Measurements from ENCODE around the gene UBAP1L.

UBAP1L gene

GRCh38 chr15:65057549-65057940, 57.5 kb downstream of the UBAP1L start:
- no peak for TF ChIP-seq CTCF (IDR thresholded peaks at IDR 0.05; ENCODE audit: low read depth, low read length, missing control alignments)
- no peak overlapping the region for H3K4me3 ChIP-seq (ENCODE audit: low read depth, low read length)
- H3K36me3 ChIP-seq (replicated peaks) = no peaks in the 10 kb centered on the region
- in situ Hi-C loops (cut with HindIII; ENCODE audit: low pct_ligation_motif_present, low sequenced_read_pairs) = no loop called here
- no peak overlapping the region for H3K27ac ChIP-seq
- H3K27me3 ChIP-seq (replicated peaks) = no peaks in the 10 kb centered on the region
- no peak for DNase-seq

- in situ Hi-C loops (cut with HindIII; ENCODE audit: low pct_ligation_motif_present, low sequenced_read_pairs) = no loop called here
- TF ChIP-seq CTCF (IDR thresholded peaks at IDR 0.05; ENCODE audit: low read depth, low read length, missing control alignments) = no peak
- H3K27me3 ChIP-seq (replicated peaks) = no peaks in the 10 kb centered on the region
Observed at GRCh38 chr15:65056868-65057548, 58.0 kb downstream of the UBAP1L start.

GRCh38 chr15:65056106-65056505, 58.9 kb downstream of the UBAP1L start:
- Histone ChIP-seq H3K4me3 (ENCODE audit: low read depth, low read length) (no peak overlapping the region), H3K27ac (no peak overlapping the region), H3K36me3 (replicated peaks) (no peaks in the 10 kb centered on the region), H3K27me3 (replicated peaks) (no peaks in the 10 kb centered on the region)
- in situ Hi-C loops (cut with HindIII; ENCODE audit: low pct_ligation_motif_present, low sequenced_read_pairs) = no loop called here
- no peak for TF ChIP-seq CTCF (IDR thresholded peaks at IDR 0.05; ENCODE audit: low read depth, low read length, missing control alignments)
- DNase-seq = no peak

More at GRCh38 chr15:65056868-65057548, 58.0 kb downstream of the UBAP1L start:
- Histone ChIP-seq H3K27ac (no peak overlapping the region), H3K4me3 (ENCODE audit: low read depth, low read length) (no peak overlapping the region), H3K36me3 (replicated peaks) (no peaks in the 10 kb centered on the region)
- DNase-seq = peak; percentile 17

- Histone ChIP-seq H3K27ac (no peak overlapping the region), H3K27me3 (replicated peaks) (no peaks in the 10 kb centered on the region), H3K36me3 (replicated peaks) (no peaks in the 10 kb centered on the region), H3K4me3 (ENCODE audit: low read depth, low read length) (no peak overlapping the region)
- no peak for TF ChIP-seq CTCF (IDR thresholded peaks at IDR 0.05; ENCODE audit: low read depth, low read length, missing control alignments)
- in situ Hi-C loops (cut with HindIII; ENCODE audit: low pct_ligation_motif_present, low sequenced_read_pairs) = no loop called here
- peak; percentile 20 for DNase-seq
Observed at GRCh38 chr15:65055201-65055870, 59.7 kb downstream of the UBAP1L start.

- TF ChIP-seq CTCF (IDR thresholded peaks at IDR 0.05; ENCODE audit: low read depth, low read length, missing control alignments) = peak; percentile 99
- Histone ChIP-seq H3K4me3 (ENCODE audit: low read depth, low read length) (no peak overlapping the region), H3K36me3 (replicated peaks) (no peaks in the 10 kb centered on the region), H3K27me3 (replicated peaks) (no peaks in the 10 kb centered on the region), H3K27ac (no peak overlapping the region)
- in situ Hi-C loops (cut with HindIII; ENCODE audit: low pct_ligation_motif_present, low sequenced_read_pairs) = no loop called here
- peak; percentile 69 for DNase-seq
Observed at GRCh38 chr15:65054333-65055200, 60.4 kb downstream of the UBAP1L start.

Data from brain microvascular endothelial cell (primary cell).